ES-I3 (cell line): ENCODE data around the gene MIER2.
"Not testable (repeated sequence)": the region's sequence is repeated elsewhere in the genome, so short reads cannot be mapped to it uniquely, and the experiment has no call there.

Experiments
- H3K36me3 ChIP-seq: 2 replicates; pipeline ENCODE4 v1.6.1; 2013; ENCODE audit warnings: mild to moderate bottlenecking, low read length, control low read depth, moderate library complexity; ENCODE audit not compliant: insufficient read depth
- H3K4me1 ChIP-seq: 2 replicates; pipeline ENCODE4 v1.6.1; 2013; ENCODE audit warnings: mild to moderate bottlenecking, control low read depth, low read length; ENCODE audit not compliant: insufficient read depth
- H3K9ac ChIP-seq: 2 replicates; pipeline ENCODE4 v1.6.1; 2013; ENCODE audit warnings: low read depth, mild to moderate bottlenecking, low read length, moderate library complexity
- H3K9me3 ChIP-seq: 2 replicates; pipeline ENCODE4 v1.6.1; 2013; ENCODE audit warnings: mild to moderate bottlenecking, low read length, moderate library complexity; ENCODE audit not compliant: control insufficient read depth, insufficient read depth

The MIER2 gene

DNA sequence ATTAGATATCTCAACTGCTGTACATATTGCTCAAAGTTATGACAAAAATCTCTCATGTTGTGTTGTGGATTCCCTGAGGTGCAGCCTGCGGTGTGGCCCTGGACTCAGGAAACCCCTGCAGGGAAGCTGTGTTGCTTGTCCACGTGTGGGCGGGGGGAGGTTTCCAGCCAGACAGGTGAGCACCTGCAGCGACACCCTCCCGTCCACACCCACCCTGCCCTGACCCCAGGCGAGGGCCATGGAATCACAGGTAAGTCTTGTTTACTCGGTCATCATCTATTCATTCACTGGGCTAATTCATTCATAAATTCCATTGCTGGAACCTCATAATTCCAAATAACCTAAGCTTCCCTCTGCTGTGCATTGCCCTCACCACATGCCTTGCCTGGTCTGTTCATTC lies 67.5 kb downstream of the MIER2 start:
- Histone ChIP-seq H3K4me1 (peaks cover 3% of the 10 kb centered on the region; the same call in 1 of the 2 replicates), H3K36me3 (no peaks in the 10 kb centered on the region; the same call in 1 of the 2 replicates), H3K9ac (no peak overlapping the region), H3K9me3 (no peaks in the 10 kb centered on the region)

DNA sequence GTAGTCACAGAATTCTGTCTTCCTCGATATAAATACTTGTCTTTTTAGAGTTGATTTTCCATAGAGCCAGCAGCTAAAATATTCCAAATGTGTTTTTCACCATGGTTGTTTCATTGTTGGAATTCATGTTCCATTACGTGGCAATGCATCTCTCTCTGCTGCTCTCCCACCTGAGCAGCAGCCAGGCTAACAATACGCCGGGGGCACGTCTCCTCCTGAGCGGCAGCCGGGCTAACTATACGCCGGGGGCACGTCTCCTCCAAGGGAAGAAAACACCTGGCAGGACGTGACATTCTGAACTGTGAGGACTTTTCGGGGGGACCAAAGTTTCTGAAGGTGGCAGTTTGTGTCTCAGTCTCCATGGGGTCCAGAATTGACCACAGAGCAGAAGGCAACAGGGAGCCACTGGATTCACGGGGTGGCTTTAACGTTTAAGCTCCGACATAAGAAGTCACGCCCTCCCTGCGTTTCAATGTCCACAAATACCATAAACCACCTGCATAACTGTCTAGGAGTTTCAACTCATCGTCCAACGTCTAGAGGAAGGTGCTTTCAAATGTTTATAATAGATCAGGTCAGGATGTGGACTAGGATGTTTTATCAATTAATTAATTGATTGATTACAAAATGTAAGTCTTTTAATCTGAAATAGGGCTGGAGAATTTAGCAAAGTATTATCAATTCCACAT lies 68.5 kb downstream of the MIER2 start:
- H3K36me3 ChIP-seq: no peaks in the 10 kb centered on the region; the same call in 1 of the 2 replicates
- H3K9ac ChIP-seq: no peak overlapping the region
- H3K9me3 ChIP-seq: peaks cover 1% of the 10 kb centered on the region; the same call in 1 of the 2 replicates
- H3K4me1 ChIP-seq: peaks cover 3% of the 10 kb centered on the region; the same call in 1 of the 2 replicates

DNA sequence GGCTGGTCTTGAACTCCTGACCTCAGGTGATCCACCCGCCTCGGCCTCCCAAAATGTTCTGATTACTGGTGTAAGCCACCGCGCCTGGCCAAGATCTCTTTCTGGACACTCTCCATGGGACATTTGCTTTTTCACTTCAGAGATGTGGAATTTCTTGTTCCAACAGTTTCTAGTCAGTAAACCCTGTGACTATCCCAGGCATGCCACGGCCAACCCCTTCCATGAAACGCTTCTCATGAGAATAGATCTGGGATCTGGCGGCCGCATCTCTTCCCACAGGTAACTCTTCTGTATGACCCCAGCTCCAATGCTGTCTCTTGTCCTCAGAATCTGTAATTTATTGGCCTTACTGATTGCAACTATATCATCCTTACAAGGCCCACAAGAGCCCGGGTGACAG lies 69.6 kb downstream of the MIER2 start:
- H3K4me1 ChIP-seq: peaks cover 3% of the 10 kb centered on the region; the same call in 1 of the 2 replicates
- H3K36me3 ChIP-seq: no peaks in the 10 kb centered on the region; the same call in 1 of the 2 replicates
- H3K9ac ChIP-seq: no peak overlapping the region
- peaks cover 3% of the 10 kb centered on the region; the same call in 1 of the 2 replicates for H3K9me3 ChIP-seq

- Histone ChIP-seq H3K9ac (no peak overlapping the region), H3K36me3 (no peaks in the 10 kb centered on the region), H3K4me1 (peaks cover 3% of the 10 kb centered on the region; the same call in 1 of the 2 replicates), H3K9me3 (peaks cover 4% of the 10 kb centered on the region)
These were observed 71.2 kb downstream of the MIER2 start for GRCh38 chr19:273393-273792.

DNA sequence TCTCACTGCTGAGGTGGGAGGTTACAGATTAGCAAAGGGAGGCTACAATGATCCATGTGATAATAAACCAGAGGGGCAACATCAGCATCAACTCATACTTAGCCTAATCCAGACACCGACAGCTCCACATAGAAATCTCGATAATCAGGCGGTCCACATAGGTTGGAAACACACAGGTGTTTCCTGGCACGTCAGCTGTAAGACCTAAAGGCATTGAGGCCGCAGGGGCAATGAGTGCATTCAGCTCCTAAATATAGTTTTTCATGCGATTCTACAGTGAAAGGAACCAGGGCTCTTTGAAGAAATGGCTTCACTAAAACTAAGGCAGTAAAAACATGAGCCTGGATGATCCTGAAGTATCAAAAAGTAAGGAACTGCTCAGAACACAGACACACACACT lies 72.7 kb downstream of the MIER2 start:
- Histone ChIP-seq H3K9ac (no peak overlapping the region), H3K9me3 (peaks cover 5% of the 10 kb centered on the region), H3K36me3 (no peaks in the 10 kb centered on the region), H3K4me1 (0 out of 2 replicates have a peak, but pooled peaks cover 4% of the 10 kb centered on the region)

- not testable (repeated sequence) for H3K9ac ChIP-seq, H3K9me3 ChIP-seq
These were observed 73.8 kb downstream of the MIER2 start for GRCh38 chr19:270766-271318.

DNA sequence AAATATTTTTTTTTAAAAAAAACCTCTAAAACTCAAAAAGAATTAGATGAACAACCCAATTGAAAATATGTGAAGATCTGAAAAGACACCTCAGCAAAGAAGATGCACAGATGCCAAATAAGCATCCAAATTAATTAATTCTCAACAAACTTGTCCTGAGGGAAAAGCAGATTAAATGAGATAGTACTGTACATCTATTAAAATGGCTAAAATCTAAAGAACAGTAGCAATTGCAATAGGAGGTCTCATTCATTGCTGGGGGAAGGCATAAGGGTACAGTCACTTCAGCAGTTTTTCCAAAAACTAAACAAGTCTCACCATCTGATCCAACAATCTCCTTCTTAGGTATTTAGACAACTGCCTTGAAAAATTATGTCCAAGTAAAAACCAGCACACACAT lies 75.4 kb downstream of the MIER2 start:
- H3K4me1 ChIP-seq: 0 out of 2 replicates have a peak, but pooled peaks cover 4% of the 10 kb centered on the region
- H3K9ac ChIP-seq: no peak overlapping the region
- H3K36me3 ChIP-seq: no peaks in the 10 kb centered on the region
- peaks cover 5% of the 10 kb centered on the region for H3K9me3 ChIP-seq

More at GRCh38 chr19:270766-271318, 73.8 kb downstream of the MIER2 start:
- H3K4me1 ChIP-seq, H3K36me3 ChIP-seq: not testable (repeated sequence)

DNA sequence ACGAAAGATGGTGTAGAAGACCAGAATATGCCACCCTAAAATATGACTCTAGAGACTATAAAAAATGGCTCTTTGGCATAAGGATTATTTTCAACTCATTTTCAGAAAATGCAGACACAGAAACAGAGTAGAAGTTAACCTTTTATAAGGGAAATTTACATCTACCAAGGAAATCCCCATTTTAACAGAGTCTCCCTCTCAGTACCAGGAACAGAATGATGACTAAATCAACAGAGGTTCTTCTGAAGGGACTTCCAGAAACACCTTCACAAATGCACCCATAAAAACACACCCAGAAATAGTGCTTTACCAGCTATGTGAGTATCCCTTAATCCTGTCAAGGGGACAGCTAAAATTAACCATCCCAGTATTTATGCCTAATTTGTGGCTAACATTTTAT lies 82.5 kb downstream of the MIER2 start:
- Histone ChIP-seq H3K4me1 (no peaks in the 10 kb centered on the region), H3K36me3 (no peaks in the 10 kb centered on the region), H3K9ac (no peak overlapping the region), H3K9me3 (no peaks in the 10 kb centered on the region)

- not testable (repeated sequence) for H3K4me1 ChIP-seq, H3K9me3 ChIP-seq, H3K9ac ChIP-seq, H3K36me3 ChIP-seq
These were observed 87.8 kb downstream of the MIER2 start for GRCh38 chr19:256804-257203.
